HL-60 (cell line): ENCODE results near the gene OSER1.

ENCODE experiments used
- DNase-seq, 2 experiments: peaks; one replicate each; pipeline ENCODE4 v3.0.0-alpha.2; 2010 to 2020; ENCODE audit warnings: low read depth in 1 of 2, low spot score in 1 of 2
- H3K27ac ChIP-seq: fragments of 250-450 bp; sonication (Bioruptor Pico); replicated peaks from 2 replicates; pipeline ENCODE4 v1.5.1; 2020; ENCODE audit warnings: mild to moderate bottlenecking, moderate library complexity
- H3K27me3 ChIP-seq: fragments of 250-450 bp; sonication (Bioruptor Pico); 2 replicates; pipeline ENCODE4 v1.5.1; 2021; ENCODE audit warnings: mild to moderate bottlenecking, moderate library complexity; ENCODE audit not compliant: insufficient read depth, poor library complexity, severe bottlenecking
- H3K4me3 ChIP-seq: replicated peaks from 2 replicates; pipeline ENCODE4 v1.5.1; 2011; ENCODE audit warnings: mild to moderate bottlenecking, control low read depth, low read length; ENCODE audit not compliant: insufficient read depth
- GABPA ChIP-seq: IDR thresholded peaks from 2 replicates; pipeline ENCODE4 v1.6.1; 2012; ENCODE audit warnings: low read depth
- POLR2AphosphoS5 ChIP-seq: IDR thresholded peaks from 2 replicates; pipeline ENCODE4 v1.6.1; 2012; ENCODE audit warnings: low read depth
- SPI1 ChIP-seq: IDR thresholded peaks from 2 replicates; pipeline ENCODE4 v1.6.1; 2012; ENCODE audit warnings: low read depth, mild to moderate bottlenecking, borderline replicate concordance
- TF ChIP-seq, protein P1 (sequence below): IDR thresholded peaks from 2 replicates; pipeline ENCODE4 v1.6.1; 2012; ENCODE audit warnings: low read depth; ENCODE audit not compliant: insufficient replicate concordance
- TF ChIP-seq, protein P2 (sequence below): IDR thresholded peaks from one replicate; pipeline ENCODE4 v1.5.1; 2011; ENCODE audit warnings: low read length, control low read depth, inconsistent platforms; ENCODE audit not compliant: insufficient read depth

OSER1 gene

DNA sequence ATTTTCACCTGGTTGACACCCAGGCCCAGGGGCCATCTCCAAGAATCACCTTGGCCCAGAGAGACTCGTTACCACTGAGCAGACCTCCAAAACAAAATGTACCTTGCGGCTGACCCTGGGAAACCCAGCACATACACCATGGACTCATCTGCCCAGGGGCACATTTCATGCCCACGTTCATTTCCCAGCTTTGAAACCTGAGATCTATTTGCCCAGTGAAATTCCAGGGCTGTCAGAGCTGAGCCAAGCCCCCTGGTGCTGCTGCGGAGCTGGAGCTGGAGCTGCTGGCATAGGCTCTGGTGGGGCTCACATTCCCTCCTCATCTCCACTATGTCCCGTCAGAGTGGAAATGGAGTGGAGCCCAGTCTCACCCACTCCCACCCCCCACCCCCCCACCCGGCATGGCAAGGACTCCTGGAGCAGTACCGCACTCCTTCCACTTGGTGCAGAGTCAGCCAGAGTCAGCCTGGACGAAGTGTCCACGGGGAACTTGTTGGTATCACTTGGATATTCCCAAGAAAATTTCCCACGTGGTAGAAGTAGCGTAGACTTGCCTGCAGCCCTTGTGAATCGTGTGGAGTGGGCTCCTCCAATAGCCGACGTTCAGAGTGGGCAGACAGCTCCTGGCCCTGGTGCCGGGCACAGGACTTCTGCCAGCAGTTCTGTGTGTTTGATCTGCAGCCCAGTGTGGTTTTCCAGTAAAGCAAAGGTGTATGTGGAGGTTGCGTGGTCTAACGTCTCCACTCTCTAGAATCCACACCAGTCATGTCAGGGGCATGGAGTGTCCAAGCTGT is 18.1 kb upstream of the OSER1 start:
- H3K27me3 ChIP-seq: no peaks in the 10 kb centered on the region
- H3K27ac ChIP-seq: no peak overlapping the region
- TF ChIP-seq GABPA (no peak), SPI1 (no peak), POLR2AphosphoS5 (no peak)
- TF ChIP-seq, protein P1, sequence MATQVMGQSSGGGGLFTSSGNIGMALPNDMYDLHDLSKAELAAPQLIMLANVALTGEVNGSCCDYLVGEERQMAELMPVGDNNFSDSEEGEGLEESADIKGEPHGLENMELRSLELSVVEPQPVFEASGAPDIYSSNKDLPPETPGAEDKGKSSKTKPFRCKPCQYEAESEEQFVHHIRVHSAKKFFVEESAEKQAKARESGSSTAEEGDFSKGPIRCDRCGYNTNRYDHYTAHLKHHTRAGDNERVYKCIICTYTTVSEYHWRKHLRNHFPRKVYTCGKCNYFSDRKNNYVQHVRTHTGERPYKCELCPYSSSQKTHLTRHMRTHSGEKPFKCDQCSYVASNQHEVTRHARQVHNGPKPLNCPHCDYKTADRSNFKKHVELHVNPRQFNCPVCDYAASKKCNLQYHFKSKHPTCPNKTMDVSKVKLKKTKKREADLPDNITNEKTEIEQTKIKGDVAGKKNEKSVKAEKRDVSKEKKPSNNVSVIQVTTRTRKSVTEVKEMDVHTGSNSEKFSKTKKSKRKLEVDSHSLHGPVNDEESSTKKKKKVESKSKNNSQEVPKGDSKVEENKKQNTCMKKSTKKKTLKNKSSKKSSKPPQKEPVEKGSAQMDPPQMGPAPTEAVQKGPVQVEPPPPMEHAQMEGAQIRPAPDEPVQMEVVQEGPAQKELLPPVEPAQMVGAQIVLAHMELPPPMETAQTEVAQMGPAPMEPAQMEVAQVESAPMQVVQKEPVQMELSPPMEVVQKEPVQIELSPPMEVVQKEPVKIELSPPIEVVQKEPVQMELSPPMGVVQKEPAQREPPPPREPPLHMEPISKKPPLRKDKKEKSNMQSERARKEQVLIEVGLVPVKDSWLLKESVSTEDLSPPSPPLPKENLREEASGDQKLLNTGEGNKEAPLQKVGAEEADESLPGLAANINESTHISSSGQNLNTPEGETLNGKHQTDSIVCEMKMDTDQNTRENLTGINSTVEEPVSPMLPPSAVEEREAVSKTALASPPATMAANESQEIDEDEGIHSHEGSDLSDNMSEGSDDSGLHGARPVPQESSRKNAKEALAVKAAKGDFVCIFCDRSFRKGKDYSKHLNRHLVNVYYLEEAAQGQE: no peak
- TF ChIP-seq, protein P2, sequence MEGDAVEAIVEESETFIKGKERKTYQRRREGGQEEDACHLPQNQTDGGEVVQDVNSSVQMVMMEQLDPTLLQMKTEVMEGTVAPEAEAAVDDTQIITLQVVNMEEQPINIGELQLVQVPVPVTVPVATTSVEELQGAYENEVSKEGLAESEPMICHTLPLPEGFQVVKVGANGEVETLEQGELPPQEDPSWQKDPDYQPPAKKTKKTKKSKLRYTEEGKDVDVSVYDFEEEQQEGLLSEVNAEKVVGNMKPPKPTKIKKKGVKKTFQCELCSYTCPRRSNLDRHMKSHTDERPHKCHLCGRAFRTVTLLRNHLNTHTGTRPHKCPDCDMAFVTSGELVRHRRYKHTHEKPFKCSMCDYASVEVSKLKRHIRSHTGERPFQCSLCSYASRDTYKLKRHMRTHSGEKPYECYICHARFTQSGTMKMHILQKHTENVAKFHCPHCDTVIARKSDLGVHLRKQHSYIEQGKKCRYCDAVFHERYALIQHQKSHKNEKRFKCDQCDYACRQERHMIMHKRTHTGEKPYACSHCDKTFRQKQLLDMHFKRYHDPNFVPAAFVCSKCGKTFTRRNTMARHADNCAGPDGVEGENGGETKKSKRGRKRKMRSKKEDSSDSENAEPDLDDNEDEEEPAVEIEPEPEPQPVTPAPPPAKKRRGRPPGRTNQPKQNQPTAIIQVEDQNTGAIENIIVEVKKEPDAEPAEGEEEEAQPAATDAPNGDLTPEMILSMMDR: no peak
- H3K4me3 ChIP-seq: no peak overlapping the region
- DNase-seq: no peak

DNA sequence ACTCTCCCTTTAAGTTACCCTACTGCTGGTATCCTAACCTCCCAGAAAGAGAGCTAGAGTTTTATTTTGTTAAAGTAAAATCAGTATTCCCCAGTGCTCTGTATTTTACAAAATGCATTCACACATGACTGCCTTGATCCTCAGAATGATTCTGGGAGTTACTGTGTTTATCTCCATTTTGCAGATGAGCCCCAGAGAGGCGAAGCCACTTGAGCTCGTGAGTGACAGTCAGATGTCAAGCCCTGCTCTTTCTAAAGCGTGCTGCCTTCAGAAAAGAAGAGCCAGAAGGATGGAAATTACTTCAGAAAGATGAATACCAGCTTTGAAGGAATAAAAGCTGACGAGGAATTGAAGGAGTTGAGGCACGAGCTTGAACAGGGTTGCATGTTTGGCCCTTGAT is 14.1 kb upstream of the OSER1 start:
- no peak overlapping the region for H3K4me3 ChIP-seq
- TF ChIP-seq, protein P1: no peak
- TF ChIP-seq GABPA (no peak), SPI1 (no peak)
- no peak overlapping the region for H3K27ac ChIP-seq
- no peak for DNase-seq
- no peaks in the 10 kb centered on the region for H3K27me3 ChIP-seq

DNA sequence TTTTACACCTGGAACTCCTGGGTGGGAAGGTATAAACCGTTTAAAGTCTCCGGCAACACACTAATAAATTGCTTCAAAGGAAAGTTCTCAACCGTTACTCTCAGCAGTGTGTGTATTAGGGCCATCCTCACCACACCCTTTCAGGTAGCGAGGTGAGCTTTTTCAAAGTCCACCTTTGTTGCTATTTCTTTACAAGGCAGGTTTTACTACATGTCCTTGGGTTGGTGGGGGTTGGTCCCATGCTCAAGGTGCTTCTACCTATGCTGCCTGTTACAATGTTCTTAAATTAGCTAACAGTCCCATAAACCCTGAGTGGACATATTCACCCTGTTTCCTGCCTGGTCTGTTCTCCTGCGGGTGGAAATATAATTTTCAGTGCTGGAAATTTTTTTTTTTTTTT is 13.2 kb upstream of the OSER1 start:
- H3K27me3 ChIP-seq: no peaks in the 10 kb centered on the region
- no peak for TF ChIP-seq POLR2AphosphoS5
- TF ChIP-seq, protein P1: no peak
- TF ChIP-seq GABPA: no peak
- TF ChIP-seq, protein P2: no peak
- TF ChIP-seq SPI1: no peak
- DNase-seq: no peak
- H3K27ac ChIP-seq: no peak overlapping the region
- H3K4me3 ChIP-seq: no peak overlapping the region
